GM19395 (cell line): Measurements from ENCODE around the gene AGPS.

Experiments used
- ATAC-seq: cut with Tn5 transposase; IDR thresholded peaks from one replicate; pipeline ENCODE4 v1.9.1; 2021; ENCODE audit warnings: mild to moderate bottlenecking, moderate library complexity; ENCODE audit not compliant: unreplicated experiment

The AGPS gene

DNA sequence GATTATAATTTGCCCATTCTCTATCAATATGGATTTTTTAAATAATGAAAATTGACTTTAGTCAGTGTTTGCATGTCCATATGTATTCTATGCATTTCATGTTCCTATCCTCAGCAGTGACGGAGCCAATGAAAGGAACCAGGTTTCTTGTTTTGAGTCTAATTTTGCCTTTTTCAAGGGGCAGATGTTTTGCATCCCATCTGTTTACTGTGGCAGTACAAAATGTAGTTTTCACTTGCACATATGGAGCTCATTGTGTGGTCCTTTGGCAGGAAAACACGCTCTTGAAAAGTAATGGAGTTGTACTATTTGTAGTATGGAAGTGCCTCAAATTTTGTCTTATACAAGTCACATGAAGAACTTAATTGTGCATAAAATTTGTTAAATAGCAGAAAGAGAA, 127.8 kb downstream of the AGPS start:
- no peak for ATAC-seq

DNA sequence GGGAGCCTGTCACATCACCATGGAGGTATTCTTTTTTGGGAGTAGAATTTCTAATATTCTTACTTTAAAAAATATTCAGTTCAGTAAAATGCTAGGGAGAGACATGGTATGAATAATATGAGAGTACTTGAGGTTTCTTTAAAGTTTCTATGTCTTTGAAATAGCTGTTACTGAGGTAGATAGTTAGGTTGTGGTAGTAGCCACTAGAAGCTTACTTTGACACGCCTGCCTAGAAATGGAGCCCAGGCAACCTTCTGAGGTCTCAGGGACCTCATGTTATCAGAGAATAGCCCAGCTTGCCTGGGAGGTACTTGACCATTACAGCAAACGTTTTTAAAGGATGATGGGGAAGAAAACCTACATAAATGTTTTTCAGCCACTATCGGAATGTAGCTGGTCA, 131.2 kb downstream of the AGPS start:
- no peak for ATAC-seq

GRCh38 chr2:177525351-177525924, 132.9 kb downstream of the AGPS start:
- ATAC-seq: no peak

DNA sequence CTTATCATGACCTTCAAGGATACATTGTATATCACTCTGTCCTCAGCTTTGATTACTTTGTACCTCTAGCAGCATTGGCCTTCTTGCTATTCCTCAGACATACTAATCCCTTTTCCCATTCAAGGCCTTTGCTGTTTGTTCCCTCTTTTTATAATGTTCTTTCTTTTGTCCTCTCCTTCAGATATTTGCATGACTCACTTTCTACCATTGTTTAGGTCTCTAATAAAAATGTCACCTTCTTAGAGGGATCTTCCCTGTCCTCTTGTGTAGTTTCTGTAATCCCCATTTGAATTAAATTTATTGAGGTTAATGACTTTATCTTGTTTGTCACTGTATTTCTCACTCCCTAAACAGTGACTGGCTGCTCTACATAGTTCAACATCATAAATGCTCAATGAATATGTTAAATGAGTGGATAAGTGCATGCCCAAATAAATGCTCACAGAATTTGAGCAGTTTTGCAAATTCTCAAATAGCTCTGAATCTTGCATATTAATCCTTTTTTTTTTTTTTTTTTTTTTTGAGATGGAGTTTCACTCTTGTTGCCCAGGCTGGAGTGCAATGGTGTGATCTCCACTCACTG, 135.9 kb downstream of the AGPS start:
- ATAC-seq: no peak

DNA sequence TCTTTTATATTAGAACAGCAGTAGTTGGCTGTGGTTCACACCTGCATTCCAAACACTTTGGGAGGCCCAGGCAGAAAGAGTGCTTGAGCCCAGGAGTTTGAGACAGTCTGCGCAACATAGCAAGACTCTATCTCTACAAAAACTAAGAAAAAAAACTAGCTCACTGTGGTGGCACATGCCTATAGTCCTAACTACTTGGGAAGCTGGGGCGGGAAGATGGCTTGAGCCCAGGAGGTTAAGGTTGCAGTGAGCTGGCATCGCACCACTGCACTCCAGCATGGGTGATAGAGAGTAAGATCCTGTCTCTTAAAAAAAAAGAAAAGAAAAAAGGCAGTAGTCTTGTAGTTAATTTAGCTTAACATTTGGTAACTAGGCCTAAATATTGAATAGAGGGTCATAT, 136.6 kb downstream of the AGPS start:
- ATAC-seq: no peak

GRCh38 chr2:177530561-177530960, 138.0 kb downstream of the AGPS start:
- no peak for ATAC-seq

- no peak for ATAC-seq
Observed at GRCh38 chr2:177531706-177532105, 139.1 kb downstream of the AGPS start.

DNA sequence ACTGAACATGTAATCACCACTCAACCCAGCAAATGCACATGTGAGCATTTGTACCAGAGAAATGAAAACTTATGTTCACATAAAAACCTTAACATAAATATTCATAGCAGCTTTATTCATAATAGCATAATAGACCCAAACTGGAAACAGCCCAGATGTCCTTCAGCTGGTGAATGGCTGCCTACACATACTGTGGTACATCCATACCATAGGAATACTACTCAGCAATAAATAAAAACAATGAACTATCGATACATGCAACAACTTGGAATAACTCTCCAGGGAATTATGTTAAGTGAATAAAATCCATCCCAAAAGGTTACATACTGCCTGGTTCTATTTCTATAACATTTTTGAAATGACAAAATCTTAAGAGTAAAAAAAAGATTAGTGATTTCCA, 140.0 kb downstream of the AGPS start:
- no peak for ATAC-seq

DNA sequence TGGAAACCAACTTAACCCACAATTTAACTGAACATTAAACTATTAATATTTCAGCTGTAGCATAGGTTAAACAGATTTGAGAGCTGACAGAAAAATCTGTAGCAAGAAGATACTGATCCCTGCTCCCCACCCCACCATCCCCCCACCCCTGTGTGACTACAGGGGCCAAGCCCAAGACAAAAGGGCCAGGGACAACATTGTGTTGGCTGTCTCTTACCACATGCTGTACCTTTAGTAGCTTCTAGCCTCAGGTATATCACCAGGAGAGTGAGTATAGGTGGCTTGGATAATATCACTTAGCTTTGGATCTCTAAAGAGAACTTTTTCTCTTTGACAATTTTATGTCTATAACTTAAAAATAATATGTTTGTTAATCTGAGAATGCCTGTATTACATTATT, 140.7 kb downstream of the AGPS start:
- no peak for ATAC-seq

GRCh38 chr2:177535000-177535399, 142.4 kb downstream of the AGPS start:
- no peak for ATAC-seq

DNA sequence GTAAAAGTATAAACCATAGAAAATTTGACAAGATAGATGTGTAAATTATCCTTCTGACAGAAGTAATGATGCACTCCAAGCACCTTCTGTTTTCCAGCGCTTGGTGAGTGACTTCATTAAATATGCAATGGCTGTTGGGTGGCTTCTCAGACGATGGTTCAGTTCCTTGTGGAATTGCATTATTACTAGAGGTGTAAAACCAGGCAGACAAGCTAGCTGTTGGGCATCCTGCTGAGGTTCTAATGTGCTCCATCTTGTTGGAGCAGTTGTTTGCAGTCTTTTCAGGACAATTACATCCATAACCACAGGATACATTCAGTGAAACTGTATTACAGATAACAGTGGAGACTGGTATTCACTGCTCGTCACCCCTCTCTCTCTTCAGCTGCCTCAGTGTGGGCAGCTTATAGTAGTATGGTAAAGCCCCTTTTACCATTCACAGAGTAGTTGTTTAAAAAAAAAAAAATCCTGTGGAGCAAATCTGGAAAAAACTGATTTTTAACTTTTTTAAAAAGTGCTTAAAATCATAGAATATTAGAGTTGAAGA, 143.5 kb downstream of the AGPS start:
- ATAC-seq: no peak

GRCh38 chr2:177537213-177537612, 144.6 kb downstream of the AGPS start:
- ATAC-seq: no peak

GRCh38 chr2:177537636-177538035, 145.1 kb downstream of the AGPS start:
- no peak for ATAC-seq

DNA sequence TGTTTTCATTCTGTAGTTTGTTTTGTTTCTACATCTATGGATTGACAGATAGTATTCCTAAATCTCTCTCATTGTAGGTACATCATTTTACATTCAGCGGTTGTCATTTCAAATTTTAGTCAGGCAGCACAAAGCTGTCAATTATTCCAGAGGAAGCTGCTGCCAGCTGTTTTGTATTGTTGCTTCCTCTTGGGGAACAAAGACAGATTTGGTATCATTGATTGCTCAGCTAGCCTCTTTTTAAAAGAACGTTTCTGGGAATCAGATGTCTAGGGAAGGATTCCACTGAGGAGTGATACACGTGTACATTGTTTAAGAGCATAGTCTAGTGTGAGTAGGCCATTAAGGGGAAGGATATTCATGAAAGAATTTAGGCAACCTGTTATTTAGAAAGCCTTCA, 145.8 kb downstream of the AGPS start:
- ATAC-seq: no peak

DNA sequence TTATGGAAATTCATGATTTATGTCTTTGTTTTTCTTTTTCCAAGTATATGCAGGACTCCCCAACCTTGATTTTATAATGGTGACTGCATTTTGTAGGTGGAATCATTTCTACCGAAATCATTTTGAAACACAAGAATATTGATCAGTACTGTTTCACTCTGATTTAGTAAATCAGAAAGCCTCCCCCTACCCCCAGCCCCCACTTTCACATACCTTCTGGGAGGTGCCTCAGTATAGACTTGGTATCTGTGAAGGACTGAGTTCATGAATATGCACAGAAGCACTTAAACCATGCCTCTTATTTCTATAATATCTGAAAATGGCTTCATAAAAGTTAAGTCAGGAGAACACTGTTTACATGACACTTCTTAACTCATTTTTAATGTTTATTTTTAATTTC, 147.7 kb downstream of the AGPS start:
- ATAC-seq: no peak

DNA sequence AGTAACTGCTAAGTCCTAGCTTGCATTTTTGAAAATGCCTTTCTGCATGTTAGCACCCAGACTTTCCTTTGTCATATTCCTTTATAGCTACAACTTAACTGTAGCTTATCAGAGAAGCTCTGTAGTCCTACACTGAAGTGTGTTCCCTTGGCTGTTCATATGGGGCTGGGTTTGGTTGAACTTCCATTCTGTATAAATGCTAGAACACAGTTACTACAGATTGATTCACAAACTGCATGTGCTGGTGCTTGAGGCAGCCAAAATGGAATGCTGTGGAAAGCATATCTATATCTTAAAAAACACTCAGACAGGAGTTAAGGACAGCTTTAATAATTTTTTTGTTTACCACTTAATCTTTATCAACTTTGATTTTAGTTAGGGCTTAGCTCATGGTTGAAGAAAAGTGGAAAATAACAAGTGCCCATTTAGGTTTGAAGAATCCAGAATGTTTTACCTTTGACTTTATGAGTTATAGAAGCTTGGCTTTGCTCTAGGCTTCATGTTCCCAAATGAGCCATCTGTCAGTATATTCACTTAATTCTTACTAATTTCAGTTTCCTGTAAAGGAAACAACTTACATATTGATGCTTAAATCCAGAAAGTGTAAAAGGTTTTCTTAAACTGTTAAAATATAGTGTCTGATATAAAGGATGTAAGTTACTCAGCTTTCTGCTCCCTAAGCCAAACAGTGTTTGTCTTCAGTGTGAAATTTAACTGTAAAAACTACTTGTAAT, 148.9 kb downstream of the AGPS start:
- ATAC-seq: no peak

DNA sequence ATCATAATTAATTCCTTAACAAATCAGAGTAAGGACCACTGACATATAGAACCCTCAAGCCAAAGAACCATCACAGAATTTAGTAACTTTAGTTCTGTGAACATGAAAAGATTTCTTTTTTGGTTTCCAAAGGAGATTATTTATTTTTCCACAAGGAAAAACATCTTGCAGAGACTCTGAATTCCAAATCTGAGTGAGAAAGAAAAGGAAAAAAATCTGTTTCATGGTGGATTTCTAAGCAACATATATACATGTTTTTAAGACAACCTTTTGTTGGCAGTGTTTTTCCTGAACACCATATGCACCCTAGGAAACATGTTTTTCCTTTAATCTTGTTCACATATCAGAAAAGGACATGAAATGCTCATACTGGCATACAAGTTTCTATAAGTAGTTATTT, 149.8 kb downstream of the AGPS start:
- ATAC-seq: no peak

- no peak for ATAC-seq
Observed at GRCh38 chr2:177543007-177543760, 150.6 kb downstream of the AGPS start.

GRCh38 chr2:177545143-177545542, 152.6 kb downstream of the AGPS start:
- ATAC-seq: no peak

GRCh38 chr2:177545981-177546585, 153.5 kb downstream of the AGPS start:
- ATAC-seq: no peak

DNA sequence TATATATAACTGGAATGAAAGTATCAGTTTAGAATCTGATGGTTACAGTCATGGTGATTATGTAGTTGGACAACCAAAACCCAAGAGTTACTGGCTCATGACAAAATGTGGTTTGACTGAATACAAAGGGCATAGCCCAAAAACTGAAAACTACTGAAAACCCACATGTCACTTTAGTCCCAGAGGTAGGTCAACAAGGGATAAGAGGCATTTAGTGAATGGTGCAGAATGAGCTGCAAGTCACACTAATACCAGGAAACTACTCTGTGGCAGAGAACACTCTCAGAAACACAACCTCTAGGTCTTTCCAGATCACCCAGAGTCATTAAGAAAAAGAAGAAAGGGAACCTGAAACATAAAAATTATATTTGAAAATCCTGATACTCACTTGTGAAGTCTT, 154.5 kb downstream of the AGPS start:
- ATAC-seq: peak; percentile 95
